BJ (cell line): Measurements from ENCODE around the gene UBE2QL1. TPM values are rescaled to one million over a fixed set of nuclear protein-coding genes. Genes with fewer than 3 reads are reported as not detected.

Experiments used
- CTCF ChIA-PET: fragments of 350-600 bp; formaldehyde crosslinking; extraction: SDS; loops from one replicate; lab custom pipeline; 2021; ENCODE audit warnings: antibody characterized with exemption, inconsistent platforms; lab: Yijun Ruan, JAX
- POLR2A ChIA-PET: fragments of 300-600 bp; sonication (Branson Sonifier 250); formaldehyde crosslinking; extraction: SDS; loops from one replicate; lab custom pipeline; 2021; ENCODE audit warnings: antibody characterized with exemption; lab: Charles Lee
- DNase-seq: peaks from one replicate; pipeline ENCODE4 v3.0.0-alpha.2; 2011; ENCODE audit warnings: low read depth
- H3K27me3 ChIP-seq: 2 replicates; pipeline ENCODE4 v1.6.0; 2011; ENCODE audit warnings: low read length; ENCODE audit not compliant: control insufficient read depth, insufficient read depth
- H3K36me3 ChIP-seq: 2 replicates; pipeline ENCODE4 v1.5.1; 2011; ENCODE audit warnings: low read length; ENCODE audit not compliant: control insufficient read depth, insufficient read depth
- H3K4me3 ChIP-seq: 2 replicates; pipeline ENCODE4 v1.5.1; 2011; ENCODE audit warnings: low read depth, mild to moderate bottlenecking, control low read depth, low read length
- CTCF ChIP-seq: IDR thresholded peaks from 2 replicates; pipeline ENCODE4 v1.5.1; 2011; ENCODE audit warnings: low read depth, mild to moderate bottlenecking, control low read depth, inconsistent platforms, low read length, moderate library complexity; ENCODE audit not compliant: insufficient read depth
- polyA plus RNA-seq: library from polyadenylated mRNA; depleted of rRNA; stranded (reverse); fragments of >200 nt; gene quantifications from 2 replicates; pipeline ENCODE4 v1.2.3, GENCODE V29; 2011

Gene UBE2QL1
- polyA plus RNA-seq, 1 experiment = not detected

GRCh38 chr5:6454628-6455053, 6.0 kb downstream of the UBE2QL1 start:
- CTCF ChIA-PET = no interaction called here

GRCh38 chr5:6455571-6456200, 7.0 kb downstream of the UBE2QL1 start:
- no peaks in the 10 kb centered on the region for H3K36me3 ChIP-seq
- ChIA-PET CTCF (no interaction called here), POLR2A (no interaction called here)
- no peak overlapping the region for H3K4me3 ChIP-seq
- TF ChIP-seq CTCF = no peak
- no peaks in the 10 kb centered on the region for H3K27me3 ChIP-seq
- no peak for DNase-seq

More at GRCh38 chr5:6454628-6455053, 6.0 kb downstream of the UBE2QL1 start:
- H3K4me3 ChIP-seq = no peak overlapping the region
- H3K27me3 ChIP-seq = peaks cover 8% of the 10 kb centered on the region
- DNase-seq = no peak
- H3K36me3 ChIP-seq = no peaks in the 10 kb centered on the region
- POLR2A ChIA-PET = no interaction called here
- no peak for TF ChIP-seq CTCF

GRCh38 chr5:6456766-6457370, 8.2 kb downstream of the UBE2QL1 start:
- Histone ChIP-seq H3K36me3 (no peaks in the 10 kb centered on the region), H3K4me3 (no peak overlapping the region), H3K27me3 (no peaks in the 10 kb centered on the region)
- ChIA-PET POLR2A (no interaction called here), CTCF (no interaction called here)
- no peak for DNase-seq
- no peak for TF ChIP-seq CTCF

DNA sequence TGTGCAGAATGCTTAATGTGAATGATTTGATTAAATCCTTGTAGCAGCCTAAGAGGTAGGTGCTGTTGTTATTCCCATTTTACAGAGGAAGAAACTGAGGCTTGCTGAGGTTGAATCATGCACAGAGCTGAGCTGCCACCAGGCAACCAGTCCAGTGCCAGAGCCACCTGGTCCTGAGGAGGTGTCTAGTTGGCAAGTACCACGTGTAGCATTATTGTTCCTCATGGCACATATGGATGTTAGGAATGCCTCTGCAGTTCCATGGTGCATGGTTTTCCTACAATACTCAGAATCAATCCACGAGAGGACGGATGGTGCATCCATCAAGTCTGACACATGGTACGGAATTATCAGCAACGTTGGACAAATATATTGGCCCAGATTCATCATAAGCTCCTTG, 8.9 kb downstream of the UBE2QL1 start:
- TF ChIP-seq CTCF = no peak
- no peak overlapping the region for H3K4me3 ChIP-seq
- no peak for DNase-seq
- H3K36me3 ChIP-seq = no peaks in the 10 kb centered on the region
- POLR2A ChIA-PET = no interaction called here
- CTCF ChIA-PET = no interaction called here
- no peaks in the 10 kb centered on the region for H3K27me3 ChIP-seq

GRCh38 chr5:6458833-6459232, 10.2 kb downstream of the UBE2QL1 start:
- H3K27me3 ChIP-seq = no peaks in the 10 kb centered on the region
- ChIA-PET POLR2A (no interaction called here), CTCF (no interaction called here)
- no peaks in the 10 kb centered on the region for H3K36me3 ChIP-seq
- no peak overlapping the region for H3K4me3 ChIP-seq
- TF ChIP-seq CTCF = no peak
- DNase-seq = no peak
